HG03439 (cell line): ENCODE data around the gene NCLN.
"Not testable (repeated sequence)": the region's sequence is repeated elsewhere in the genome, so short reads cannot be mapped to it uniquely, and the experiment has no call there.

Experiments
- ATAC-seq: cut with Tn5 transposase; IDR thresholded peaks from one replicate; pipeline ENCODE4 v1.9.1; 2021; ENCODE audit warnings: mild to moderate bottlenecking, moderate library complexity; ENCODE audit not compliant: unreplicated experiment

Gene NCLN

DNA sequence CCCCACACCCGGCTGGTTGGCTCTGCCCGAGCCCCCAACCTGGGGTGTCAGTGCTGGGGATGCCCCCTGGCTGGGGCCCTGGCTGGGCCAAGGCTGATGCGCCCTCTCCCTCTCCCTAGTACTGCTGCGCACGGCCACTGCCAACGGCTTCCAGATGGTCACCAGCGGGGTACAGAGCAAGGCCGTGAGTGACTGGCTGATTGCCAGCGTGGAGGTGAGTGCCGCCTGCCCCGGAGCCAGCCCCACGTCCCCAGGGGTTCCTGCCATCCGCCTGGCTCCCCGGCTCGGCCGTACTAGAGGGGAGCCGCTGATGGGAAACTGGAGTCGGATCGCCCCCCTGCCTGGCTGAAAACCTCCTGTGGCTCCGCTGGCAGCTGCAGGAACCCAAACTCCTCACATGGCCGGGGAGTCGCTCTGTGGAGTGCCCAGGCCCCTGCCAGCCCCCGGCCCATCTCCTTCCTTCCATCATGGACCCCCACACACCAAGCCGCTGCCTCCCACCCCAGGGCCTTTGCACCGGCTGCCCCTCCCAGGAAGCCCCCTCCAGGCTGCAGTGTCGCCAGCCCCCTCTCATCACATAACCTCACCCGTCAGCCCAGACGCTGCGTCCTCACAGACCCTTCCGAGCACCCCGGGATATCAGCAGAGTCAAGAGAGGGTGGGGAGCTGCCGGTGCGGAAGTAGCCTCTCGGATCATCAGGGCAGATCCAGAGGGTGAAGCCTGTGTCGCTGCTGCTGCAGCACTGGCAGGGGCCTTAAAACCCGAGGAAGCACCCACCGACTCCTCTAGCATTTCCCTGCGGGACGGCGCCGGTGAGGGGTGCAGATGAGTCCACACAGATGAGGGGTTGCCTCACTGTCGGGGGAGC is 10.6 kb downstream of the NCLN start:
- no peak for ATAC-seq

DNA sequence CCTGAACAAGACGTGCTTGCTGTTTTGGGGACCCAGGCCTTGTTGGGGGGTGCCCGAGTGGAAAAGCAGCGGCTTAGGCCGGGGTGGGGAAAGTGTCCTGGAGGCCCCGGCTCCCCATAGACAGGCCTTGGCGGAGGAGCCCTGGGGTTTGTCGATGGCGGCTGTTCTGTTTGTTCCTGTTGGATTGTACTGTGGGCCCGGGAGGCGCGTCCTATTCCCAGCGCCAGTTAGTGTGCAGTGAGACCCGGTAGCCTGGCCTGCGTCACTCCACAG is 11.1 kb downstream of the NCLN start:
- ATAC-seq, result no peak

GRCh38 chr19:3198901-3199700 is 13.4 kb downstream of the NCLN start:
- no peak for ATAC-seq

DNA sequence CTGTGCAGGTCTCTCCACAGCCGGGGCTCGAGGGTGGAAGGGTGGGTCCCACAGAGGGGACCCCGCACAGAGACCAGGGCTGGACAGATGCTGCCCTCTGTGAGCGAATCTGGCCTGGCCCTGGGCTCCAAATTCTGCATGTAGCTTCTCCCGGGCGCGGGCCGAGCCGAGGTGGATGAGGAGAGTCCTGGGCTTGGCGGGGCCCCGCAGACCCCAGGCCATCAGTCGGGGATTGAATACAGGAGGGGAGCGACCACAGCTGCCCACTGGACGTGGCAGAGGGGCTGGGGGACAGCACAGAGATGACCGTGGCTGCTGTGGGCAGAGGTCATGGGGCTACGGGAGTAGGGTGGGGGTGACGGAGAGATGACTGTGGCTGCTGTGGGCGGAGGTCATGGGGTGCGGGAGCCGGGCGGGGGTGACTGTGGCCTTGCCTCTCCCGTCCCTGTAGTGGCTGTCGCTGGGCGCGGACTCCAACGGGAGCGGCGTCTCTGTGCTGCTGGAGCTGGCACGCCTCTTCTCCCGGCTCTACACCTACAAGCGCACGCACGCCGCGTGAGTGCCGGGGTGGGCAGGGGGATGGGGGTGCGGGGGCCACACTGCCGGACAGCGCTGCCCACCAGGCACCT is 15.5 kb downstream of the NCLN start:
- no peak for ATAC-seq

GRCh38 chr19:3201911-3202310 is 16.2 kb downstream of the NCLN start:
- ATAC-seq, result no peak

DNA sequence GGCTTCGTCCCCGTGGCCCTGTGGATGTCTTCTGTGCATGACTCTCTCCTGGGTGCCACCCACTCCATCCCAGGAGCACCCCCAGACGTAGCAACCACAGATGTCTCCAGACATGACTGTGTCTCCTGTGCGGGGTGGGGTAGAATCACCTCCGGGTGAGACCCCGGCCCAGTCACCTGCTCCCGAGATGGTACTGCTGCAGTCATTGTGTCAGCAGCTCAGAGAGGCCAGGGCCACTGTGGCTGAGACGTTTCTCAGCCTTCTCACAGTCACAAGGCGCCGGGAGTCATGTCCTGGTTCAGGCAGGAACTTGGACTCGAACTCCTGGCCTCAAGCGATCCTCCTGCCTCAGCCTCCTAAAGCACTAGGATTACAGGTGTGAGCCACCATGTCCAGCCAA is 16.6 kb downstream of the NCLN start:
- no peak for ATAC-seq

- not testable (repeated sequence) for ATAC-seq
Measured at GRCh38 chr19:3202895-3203294, 17.2 kb downstream of the NCLN start.

- ATAC-seq, result no peak
Measured at GRCh38 chr19:3203805-3204645, 18.3 kb downstream of the NCLN start.

- no peak for ATAC-seq
Measured at GRCh38 chr19:3204646-3205275, 19.0 kb downstream of the NCLN start.

GRCh38 chr19:3206216-3206953 is 20.7 kb downstream of the NCLN start:
- no peak for ATAC-seq

GRCh38 chr19:3207461-3208242 is 21.9 kb downstream of the NCLN start:
- ATAC-seq, result no peak

- no peak for ATAC-seq
Measured at GRCh38 chr19:3208317-3209207, 22.8 kb downstream of the NCLN start.

DNA sequence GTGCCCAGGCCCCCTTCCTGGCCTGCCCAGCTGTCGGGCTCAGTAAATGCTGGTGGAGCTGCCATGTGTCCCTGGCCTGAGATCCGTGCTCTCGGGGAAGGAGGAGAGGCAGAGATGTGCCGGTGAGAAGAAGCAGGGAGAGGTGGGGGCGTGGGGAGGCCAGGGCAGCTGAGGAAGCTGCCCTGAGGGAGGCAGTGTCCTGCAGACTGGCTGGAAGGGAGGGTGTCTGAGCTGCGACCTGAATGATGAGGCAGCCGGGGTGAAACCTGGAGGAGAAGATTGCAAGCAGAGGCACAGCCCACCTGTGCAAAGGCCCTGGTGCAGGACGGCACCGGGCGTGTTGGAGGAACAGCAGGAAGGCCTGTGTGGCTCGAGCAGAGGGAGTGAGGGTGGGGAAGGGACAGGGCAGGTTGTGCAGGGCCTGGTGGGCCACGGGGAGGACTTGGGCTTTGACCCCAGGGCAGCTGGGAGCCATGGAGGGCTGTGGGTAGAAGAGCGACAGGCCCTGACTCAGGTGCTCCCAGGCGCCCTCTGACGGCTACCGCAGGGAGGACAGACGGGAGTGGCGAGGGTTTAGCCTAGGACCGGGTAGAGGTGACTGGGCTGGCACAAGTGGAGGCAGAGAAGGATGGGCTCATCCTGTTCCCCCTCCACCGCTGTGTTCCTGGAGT is 24.8 kb downstream of the NCLN start:
- no peak for ATAC-seq

- no peak for ATAC-seq
Measured at GRCh38 chr19:3211191-3211590, 25.5 kb downstream of the NCLN start.

DNA sequence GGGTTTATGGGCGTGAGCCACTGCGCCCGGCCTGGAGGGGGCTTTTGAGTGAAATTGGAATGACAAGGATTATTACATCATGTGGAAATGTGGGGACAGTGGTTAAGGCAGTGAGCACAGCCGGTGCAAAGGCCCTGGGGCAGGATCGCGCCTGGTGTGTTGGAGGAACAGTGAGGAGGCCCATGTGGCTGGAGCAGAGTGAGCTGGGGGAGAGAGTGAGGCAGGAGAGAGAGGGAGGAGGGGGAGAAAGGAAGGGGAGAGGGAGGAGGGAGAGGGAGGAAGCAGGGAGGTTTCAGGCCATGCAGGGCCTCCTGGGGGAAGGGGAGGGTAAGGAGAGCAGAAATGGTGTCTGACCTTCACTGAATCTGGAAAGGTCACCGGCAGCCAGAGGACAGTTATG is 27.4 kb downstream of the NCLN start:
- no peak for ATAC-seq

DNA sequence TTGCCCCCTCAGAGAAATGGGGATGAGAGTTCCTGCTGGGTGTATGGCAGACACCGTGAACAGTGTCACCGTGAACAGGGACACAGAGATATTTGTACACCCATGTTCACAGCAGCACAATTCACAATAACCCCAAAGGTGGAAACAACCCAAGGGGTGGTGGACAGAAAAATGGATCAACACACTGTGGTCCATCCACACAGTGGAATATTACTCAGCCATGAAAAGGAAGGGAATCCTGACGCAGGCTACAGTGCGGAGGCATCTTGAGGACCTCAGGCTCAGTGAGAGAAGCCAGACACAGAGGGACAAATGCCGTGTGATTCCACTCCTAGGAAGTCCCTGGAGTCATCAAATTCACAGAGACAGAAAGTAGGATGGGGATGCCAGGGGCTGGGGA is 31.1 kb downstream of the NCLN start:
- ATAC-seq, result no peak

GRCh38 chr19:3220576-3220975 is 34.8 kb downstream of the NCLN start:
- ATAC-seq, result no peak

- not testable (repeated sequence) for ATAC-seq
Measured at GRCh38 chr19:3221576-3221975, 35.8 kb downstream of the NCLN start.
